ENCODE data around the gene PRKCZ. TPM values are rescaled to one million over a fixed set of nuclear protein-coding genes. Genes with fewer than 3 reads are reported as not detected.
A peak's percentile ranks its signal among the peaks of the same experiment; 100 is the strongest.

The PRKCZ gene
- total and polyA plus RNA-seq, 9 of the 15 experiments (the other 6 are each of a cell fraction or from before 2014, with no cell fraction given): 0.07 to 3.1 (median 1.3) TPM

GRCh38 chr1:2175681-2176454, 125.7 kb downstream of the PRKCZ start (continued):
- TF ChIP-seq MCM2 (IDR thresholded peaks at IDR 0.05; ENCODE audit: low read depth) (no peak), SAFB (IDR thresholded peaks at IDR 0.05; ENCODE audit: borderline replicate concordance, low read depth, low read length) (no peak), PCBP2 (IDR thresholded peaks at IDR 0.05; ENCODE audit: low read depth, low read length, poor library complexity, severe bottlenecking) (no peak), NR4A1 (CRISPR knock-in tag; IDR thresholded peaks at IDR 0.05) (0 out of 2 replicates have a peak, but pooled peaks have one; percentile 35), NR4A1 (tag; IDR thresholded peaks at IDR 0.05) (peak; percentile 88), ZNF3 (CRISPR knock-in tag; IDR thresholded peaks at IDR 0.05) (no peak), ZNF785 (CRISPR knock-in tag; IDR thresholded peaks at IDR 0.05) (no peak), GATA2 (CRISPR knock-in tag; IDR thresholded peaks at IDR 0.05) (peak; percentile 28; the same call in 1 of the 2 replicates), ATF7 (IDR thresholded peaks at IDR 0.05) (peak; percentile 89), E2F1 (CRISPR knock-in tag; IDR thresholded peaks at IDR 0.05) (peak; percentile 63), MXI1 (IDR thresholded peaks at IDR 0.05; ENCODE audit: low read depth, low read length) (no peak), CLOCK (CRISPR knock-in tag; IDR thresholded peaks at IDR 0.05; ENCODE audit: borderline replicate concordance) (no peak), ZC3H8 (IDR thresholded peaks at IDR 0.05) (no peak), HDAC6 (IDR thresholded peaks at IDR 0.05; ENCODE audit: low read depth, low read length) (no peak), ZNF407 (IDR thresholded peaks at IDR 0.05; ENCODE audit: low read depth) (no peak; the same call in 1 of the 2 replicates)
